Activated CD4-positive, alpha-beta T cell treated with anti-CD3 and anti-CD28 coated beads for 4 hours (primary cell): ENCODE results near the gene SYT2.
"Not testable (repeated sequence)": the region's sequence is repeated elsewhere in the genome, so short reads cannot be mapped to it uniquely, and the experiment has no call there.

Experiments
- DNase-seq, 2 donors: peaks; one replicate each; pipeline ENCODE4 v3.0.0-alpha.2; 2020

Gene SYT2

DNA sequence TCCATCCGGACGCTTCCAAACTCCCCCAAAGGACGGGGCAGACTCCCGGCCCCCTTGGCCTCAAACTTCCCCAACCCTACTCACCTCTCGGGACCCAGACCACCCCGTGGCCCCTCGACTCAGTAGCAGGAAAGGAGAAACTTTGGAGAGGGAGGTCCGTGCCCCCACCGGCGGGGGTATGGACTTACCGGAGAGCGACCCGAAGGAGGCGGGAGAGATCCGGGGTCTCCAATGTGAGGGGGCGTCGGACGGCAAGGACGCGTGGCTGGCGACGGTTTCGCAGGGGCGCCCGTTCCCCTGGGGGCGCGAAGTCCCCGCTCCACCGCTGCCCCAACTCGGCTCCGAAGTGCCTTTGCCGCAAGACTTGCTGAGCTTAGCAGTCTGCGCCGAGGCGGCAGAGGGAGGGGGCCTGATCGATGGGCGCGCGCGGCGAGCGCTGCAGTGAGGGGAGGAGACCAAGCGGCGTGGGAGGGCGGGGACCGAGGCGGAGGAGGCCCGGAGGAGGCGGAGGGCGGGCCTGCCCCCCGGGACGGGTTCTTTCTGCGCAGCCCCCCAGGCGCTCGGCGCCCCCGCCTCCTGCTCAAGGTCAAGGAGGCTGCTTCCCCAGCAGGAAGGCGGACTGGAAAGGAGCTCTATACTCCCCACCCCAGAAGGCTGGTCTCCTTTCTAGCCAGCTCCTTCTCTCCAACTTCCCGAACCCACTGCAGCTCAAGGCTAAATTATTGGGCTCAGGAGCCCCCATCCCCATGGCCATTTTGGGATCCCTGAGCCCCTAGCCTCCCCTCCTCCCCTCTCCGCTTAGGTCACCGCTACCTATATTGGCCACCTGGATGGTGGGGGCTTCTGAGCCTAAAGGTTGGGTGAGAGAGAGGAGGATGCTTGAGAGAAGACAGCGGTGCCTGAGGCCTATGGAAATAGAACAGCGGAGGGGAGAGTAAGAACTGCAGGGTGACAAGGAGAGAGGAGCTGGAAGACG, at the start of gene SYT2:
TSS of gene SYT2 (minus strand) at position 385 of the 976 bp plus-strand sequence. CDS start 104,682 bp downstream, outside the sequence.
- no peak for DNase-seq

DNA sequence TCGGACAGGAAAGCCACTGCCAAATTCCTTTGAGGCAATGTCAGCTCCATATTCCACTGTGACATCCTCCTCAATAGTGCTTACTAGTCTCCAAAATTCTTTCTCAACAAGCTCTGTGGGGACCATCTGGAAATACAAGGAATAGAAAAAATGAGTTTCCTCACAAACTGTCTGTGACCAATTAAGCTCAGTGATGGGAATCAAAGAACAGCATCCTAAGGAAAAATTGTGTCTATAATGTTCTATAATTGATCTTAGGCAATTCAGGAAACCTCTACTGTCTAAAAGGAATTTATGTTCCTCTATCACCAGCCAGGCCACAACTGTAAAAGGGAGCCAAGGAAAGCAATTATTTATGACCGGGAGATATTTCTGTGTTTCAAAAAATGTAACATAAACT, 46.1 kb upstream of the SYT2 start:
- DNase-seq = no peak

DNA sequence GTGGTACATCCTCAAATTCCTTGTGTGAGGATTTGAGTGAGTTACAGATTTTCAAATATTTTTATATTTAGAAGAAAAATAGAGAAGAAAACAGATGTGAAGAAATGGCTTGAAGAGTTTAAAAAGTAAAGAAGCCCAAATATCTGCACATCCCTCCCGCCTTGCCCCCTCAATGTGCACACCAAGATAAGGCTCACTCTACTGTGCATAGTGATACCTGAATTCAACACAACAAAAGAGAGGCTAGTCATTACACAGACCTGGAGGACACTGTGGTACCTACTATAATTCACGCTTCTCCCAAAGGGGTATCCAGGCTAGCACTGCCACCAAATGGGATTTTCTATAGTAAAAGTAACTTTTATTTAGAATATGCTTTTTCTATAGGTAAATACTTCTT, 44.0 kb upstream of the SYT2 start:
- no peak for DNase-seq

DNA sequence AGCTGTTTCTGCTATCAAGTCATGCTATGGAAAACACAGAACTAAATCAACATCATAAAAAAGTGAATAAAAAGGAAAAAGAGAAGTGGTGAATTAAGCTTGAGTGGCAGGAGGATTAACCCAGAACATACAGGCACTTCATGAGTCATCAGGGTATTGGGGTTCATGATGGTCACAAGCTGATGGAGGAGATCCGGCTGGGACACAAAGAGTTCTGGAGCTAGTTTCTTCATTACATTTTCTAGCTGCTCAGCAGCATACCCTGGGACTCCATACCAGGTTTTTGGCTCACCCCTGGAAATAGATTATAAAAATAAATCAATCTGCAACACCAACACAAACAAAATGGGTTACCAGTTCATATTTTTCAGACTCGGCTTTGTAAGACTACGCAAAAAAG, 42.5 kb upstream of the SYT2 start:
- no peak for DNase-seq

DNA sequence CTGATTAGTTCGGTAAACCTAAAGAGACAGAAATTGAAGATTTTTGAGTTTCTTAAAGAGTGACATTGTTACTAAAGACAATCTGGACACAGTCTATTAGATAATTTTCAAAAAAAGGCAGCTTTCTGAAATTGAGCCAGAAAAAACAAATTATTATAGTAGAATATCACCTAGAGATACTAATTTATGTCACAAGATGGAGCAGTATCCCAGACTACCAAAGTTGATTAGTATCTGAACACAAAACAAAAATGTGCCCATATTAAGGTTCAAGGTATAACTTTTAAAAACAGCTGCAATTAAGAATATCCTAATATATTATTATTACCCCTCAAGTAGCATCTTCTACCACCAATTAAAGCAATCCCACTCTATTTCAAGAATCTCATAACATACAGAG, 40.5 kb upstream of the SYT2 start:
- DNase-seq = no peak

DNA sequence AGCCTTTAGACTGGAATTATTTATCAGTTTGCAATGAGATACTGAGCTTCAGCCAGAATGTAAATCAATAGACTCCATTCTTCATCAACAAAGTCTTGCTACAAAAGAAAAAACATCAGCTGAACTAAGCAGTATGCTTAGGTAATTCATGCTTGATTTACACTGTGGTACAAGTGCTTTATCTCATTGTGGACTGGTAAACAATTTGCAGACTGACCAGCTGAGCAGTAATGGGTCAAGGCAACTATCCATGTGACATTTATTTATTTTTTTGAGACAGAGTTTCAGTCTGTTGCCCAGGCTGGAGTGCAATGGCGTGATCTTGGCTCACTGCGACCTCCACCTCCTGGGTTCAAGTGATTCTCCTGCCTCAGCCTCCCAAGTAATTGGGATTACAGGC, 39.8 kb upstream of the SYT2 start:
- no peak for DNase-seq

DNA sequence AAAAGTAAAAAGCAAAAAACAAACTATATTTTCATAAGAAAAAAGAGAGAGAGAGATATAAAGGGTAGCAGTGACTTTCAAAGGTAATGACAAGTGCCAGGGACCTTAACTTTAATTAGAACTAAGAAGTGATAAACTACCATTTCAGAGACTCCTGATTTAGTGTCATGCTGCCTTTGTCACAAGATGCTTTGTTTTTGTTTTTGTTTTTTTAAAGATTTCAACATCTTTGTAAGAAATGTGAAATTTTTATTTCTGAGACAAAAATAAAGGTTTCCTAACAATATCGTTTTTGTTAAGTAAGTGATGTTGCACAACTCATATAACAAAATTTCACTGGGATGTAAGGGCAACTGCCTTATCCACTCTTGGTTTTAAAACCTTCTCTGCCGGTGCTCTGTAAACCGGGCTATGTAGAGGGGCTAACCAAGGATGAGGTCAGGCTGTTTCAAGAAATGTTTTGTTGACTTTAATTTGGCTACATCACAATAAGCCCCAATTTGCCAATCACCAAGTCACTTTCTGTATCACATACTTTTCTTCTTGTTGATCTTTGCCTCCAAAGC, 35.2 kb upstream of the SYT2 start:
- no peak for DNase-seq

DNA sequence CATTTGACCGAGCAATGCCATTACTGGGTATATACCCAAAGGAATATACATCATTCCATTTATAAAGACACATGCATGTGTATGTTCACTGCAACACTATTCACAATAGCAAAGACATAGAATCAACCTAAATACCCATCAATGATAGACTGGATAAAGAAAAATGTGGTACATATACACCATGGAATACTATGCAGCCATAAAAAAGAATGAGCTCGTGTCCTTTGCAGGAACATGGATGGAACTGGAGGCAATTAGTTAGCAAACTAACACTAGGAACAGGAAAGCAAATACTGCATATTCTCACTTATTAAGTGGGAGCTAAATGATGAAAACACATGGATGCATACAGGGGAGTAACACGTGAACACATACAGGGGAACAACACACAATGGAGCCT, 34.5 kb upstream of the SYT2 start:
- DNase-seq = not testable (repeated sequence)

DNA sequence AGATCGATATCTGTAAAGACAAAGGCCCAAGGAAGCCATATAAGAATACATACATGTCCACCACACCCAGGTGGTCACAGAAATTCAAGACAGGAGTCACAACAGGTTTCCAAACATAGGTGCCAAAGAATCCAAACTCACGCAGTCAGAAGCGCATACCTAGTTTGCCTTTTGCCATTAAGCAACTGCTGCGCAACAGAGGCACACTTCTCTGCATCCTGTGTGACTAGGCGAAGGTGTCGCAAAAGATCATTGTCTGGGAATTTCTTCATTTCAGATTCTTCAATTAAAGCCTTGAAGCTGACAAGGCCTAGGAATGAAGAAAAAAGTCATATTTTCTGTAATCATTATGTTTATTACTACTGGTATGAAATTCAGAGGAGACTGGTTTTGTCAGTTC, 32.2 kb upstream of the SYT2 start:
- DNase-seq = no peak

DNA sequence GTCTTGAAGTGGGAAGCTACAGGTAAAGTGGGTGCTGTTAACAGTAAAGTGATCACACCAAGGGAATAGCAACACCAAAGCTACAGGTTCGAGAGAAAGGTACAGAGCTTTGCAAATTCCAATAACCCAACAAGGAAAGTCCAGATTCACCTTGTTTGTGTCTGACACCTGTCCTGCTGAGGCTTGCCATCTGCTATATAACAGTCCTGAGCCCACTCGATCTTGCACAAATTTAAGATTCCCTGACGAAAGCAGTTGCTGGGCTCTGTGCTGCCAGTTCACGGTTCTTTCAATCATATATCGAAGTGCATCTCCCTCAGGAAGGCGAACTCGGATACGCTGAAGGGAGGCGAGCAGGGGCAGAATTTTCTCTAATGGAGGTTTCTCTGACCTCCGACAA, 23.0 kb upstream of the SYT2 start:
- no peak for DNase-seq

DNA sequence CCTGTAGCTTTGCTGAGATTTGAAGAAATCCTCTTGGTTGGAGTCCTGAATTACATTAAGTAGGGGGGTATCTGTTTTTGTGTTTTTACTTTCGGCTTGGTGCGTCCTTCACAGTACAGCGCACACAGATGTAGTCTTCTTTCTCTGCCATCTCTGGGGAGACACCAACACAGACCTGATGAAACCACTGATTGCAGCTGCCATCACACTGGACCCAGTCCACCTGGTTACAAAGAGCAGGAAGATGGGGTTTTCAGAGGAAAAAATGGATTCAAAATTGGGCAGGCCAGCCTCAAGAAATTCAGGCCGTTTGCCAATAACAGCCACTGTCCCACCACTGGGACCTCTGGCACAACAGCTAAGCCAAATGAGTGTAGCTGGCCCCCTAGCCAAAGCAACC, 18.7 kb upstream of the SYT2 start:
- DNase-seq = no peak

DNA sequence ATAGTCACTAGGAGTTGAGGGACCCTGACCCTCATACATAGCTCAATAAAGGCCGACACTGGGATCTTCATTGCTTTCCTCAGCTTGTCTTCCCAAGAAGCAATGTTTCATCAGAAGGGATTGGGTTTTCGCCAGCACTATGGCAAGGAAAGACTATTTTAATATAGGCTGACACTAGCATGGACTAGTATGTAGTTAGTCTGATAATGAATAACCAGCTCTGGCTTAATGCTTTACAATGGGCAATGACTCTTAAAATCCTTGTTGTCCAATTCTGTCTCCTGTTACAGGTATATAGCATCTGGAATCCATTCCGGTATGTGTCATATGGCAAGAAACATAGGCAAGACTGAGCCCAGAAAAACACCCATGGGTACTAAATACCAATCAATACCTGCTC, 15.3 kb upstream of the SYT2 start:
- DNase-seq = no peak

DNA sequence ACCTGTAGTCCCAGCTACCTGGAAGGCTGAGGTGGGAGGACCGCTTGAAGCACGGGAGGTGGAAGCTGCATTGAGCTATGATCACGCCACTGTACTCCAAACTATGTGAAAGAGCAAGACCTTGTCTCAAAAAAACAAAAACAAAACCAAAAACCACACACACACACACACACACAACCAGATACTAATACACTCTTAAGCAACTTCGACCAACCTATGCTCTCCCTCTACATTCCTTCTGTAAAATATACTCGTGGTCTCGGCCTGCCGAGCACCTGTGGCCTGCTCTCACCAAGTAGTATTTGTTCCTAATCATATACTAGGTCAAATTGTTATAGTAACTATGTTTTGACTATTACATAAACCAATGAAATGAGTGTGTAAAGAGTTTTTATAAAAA, 13.5 kb upstream of the SYT2 start:
- DNase-seq = no peak

DNA sequence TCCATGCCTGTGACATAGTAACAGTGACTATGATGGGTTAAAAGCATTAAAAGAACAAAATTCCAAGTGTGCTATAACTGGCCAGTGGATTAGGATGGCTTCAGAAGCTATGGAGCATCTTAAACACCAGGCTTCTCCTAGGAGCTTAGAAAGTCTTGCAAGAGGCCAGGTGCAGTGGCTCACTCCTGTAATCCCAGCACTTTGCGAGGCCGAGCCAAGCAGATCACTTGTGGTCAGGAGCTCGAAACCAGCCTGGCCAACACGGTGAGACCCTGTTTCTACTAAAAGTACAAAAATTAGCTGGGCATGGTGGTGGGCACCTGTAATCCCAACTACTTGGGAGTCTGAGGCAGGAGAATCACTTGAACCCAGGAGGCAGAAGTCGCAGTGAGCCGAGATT, 12.8 kb upstream of the SYT2 start:
- DNase-seq = not testable (repeated sequence)

DNA sequence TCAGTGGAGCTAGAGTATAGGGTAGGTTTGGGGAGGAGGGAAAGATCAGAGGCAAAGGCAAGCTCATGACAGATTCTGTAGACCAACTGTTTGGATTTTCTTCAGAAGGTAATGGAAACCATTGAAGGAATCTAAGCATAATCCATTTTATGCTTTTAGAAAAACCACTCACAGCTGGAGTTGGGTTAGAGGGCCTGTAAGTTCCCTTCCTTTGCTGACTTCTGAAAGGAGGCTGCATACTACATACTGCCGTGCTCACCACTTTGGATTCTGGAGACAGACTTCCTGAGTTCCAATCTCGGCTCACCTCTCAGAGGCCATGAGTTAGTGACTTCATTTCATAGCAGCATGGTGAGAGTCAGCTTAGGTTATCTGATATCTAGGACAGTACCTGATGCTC, 6.4 kb upstream of the SYT2 start:
- no peak for DNase-seq

DNA sequence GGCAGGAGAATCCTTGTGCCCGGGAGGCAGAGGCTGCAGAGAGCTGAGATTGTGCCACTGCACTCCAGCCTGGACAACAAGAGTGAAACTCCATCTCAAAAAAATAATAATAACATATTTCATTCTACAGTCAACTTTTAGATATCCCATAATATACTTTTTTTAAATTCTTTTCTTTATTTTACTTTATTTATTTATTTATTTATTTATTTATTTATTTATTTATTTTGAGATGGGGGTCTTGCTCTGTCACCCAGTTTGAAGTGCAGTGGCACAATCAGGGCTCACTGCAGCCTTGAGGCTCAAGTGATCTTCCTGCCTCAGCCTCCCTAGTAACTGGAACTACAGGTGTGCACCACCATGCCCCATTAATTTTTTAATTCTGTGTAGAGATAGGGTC, 3.9 kb upstream of the SYT2 start:
- DNase-seq = not testable (repeated sequence)

DNA sequence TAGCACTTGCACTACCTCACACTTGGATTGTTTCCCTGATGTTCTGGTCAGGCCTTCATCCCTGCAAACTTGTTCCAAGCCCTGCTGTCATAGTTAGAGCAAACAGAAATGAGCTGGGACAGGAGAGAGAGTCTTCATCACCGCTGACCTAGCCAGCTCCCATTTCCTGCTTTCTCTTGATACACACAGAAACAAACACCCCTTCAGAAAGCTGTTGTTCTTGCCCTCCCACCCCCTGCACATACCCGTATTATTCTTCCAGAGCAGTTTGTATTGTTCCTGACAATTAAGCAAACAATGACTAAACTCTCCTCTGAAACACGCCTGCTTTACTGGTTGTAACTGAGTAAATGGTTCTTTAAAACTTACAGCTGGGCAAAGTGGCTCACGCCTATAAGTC, 2.9 kb upstream of the SYT2 start:
- DNase-seq = no peak

DNA sequence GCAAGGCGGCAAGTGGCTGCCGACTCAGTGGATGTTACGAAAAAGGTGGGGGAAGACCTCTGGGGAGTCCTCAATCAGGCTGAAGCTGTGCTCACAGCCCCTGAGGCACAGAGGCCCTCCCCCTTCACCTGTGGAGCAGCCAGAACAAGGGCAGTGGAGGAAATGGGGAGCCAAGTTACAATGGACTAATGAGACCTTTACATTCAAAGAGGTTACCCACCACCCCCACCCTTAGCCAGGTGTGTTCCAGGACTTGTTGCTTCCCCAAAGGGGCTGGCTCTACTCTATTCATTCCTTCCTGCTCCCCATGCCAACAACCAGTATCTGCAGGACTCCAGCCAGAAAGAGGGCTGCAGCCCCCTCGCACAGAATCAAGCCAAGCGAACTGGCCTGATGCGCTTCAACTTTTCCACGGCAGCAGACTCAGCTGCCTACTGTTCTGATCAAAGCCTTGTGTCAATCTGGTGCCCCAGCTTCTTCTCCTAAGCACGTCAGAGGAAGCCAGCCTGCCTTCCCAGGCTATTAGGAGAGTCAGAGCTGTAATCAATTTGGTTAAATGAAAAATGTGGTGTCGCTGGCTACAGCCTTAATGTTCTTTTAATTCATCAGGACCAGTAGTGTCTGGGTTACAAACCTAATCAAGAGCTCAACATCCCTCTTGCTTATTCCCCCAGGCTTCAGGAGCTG, 1.8 kb upstream of the SYT2 start:
- no peak for DNase-seq

DNA sequence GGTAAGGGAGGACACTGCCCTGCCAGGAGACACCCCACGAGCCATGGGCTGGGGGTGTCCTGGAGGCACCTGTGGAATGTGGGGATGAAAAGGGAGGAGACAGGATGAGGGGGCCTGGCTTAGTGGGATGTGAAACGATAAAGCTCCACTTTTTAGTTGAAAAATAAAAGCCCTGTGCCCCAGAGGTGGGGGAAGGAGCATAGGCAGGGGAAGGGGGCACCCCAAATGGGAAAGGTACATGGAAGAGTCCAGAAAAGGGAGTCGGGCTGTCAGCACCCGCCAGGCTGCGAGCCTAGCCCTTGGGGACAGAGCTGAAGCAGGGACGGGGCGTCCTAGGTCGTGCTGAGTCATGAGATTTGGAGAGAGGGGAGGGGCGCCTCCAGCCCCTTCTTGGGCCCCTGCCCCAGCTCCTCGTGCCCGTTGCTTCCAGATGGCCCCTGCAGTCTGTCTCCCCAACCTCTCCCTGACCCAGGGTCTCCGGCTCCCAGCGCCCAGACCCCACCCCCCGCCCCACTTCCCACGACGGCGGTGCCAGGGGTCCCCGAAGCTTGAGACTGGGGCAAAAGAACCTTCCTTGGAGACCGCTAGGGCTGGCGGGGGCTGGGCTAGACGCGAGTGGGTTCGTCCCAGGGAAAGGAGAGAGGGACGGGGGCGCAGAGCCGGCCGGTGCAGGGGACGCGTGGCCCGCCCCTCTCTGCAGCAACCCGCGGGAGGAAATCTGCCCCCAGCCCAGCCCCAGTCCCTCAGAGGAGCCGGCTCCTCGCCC, 795 bp downstream of the SYT2 start:
- no peak for DNase-seq

DNA sequence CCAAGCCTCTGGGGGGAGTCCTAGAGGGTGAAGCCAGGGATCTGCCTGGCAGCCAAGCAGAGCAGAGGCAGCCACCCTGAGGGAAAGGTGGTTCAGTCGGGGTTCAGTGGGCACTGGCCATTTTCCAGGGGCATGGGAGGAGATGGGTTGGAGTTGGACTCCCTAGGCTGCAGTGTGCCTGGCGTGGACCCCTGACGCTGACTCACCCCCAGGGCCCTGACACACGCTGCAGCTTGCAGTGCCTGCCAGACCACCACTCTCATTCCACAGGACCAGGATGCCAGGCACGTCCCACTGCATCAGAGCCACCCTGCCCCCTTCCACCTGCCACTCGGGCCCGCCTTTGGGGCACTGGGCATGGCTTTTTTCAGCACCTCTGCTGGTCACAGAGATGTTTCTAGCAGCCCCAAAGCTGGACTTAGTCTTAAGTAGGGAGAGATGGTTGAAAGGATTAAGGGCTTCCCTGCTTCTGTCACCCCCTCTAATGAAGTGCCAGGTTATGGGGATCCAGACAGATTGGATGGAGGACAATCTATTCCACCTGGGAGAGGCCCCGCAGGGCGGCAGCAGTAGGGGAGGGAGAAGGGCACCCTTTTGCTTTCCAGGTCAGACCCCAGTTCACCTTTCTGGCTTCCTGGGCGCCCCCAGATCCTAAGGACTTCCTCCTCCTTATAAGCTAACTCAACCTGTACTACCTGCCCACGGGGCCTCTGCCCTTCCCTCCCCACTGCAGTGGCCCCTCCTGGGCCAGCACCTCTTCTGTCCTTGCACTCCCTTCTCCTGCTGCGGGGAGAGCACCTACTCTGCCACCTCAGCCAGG, 1.6 kb downstream of the SYT2 start:
- DNase-seq = no peak

DNA sequence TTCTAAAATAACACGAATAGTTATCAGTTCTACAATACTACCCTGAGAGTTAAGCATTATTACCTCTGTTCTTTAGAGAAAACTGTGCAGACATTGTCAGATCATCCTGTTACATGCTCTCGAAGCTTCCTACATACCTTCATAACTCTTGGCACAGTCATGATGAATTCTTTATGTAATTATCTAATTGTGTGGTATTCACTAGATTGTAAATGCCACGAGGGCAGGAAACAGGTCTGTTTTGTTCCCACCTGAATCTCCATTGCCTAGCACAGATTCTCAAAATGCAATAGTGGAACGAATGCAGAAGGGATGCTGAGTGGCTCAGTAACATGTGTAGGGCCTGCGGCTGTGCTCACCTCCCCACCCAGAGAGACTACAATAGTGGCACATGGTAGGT, 3.4 kb downstream of the SYT2 start:
- no peak for DNase-seq

DNA sequence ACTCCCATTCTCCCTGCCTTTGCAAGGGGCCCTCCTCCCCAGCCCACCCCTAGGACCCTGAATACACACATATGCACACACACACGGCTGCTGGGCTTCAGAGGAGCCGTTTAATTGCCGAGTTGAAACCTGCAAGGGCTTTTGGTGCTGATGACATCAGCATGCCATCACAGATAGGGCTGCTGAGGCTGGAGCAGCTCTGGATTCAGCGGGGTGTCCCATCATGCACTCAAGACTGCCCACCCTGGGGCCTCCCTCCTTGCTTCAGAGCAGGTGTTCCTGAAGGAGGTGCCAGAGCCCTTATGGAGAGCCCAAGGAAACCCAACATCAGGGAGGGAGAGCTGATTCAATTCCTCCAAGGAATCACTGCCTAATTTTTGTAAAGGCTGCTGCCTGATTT, 5.7 kb downstream of the SYT2 start:
- DNase-seq = no peak
